ENCODE data around the gene INAVA. TPM values are rescaled to one million over a fixed set of nuclear protein-coding genes. Genes with fewer than 3 reads are reported as not detected.

Gene INAVA
- total and polyA plus RNA-seq, 4 donors, result 0.19 to 3.1 (median 0.50) TPM

DNA sequence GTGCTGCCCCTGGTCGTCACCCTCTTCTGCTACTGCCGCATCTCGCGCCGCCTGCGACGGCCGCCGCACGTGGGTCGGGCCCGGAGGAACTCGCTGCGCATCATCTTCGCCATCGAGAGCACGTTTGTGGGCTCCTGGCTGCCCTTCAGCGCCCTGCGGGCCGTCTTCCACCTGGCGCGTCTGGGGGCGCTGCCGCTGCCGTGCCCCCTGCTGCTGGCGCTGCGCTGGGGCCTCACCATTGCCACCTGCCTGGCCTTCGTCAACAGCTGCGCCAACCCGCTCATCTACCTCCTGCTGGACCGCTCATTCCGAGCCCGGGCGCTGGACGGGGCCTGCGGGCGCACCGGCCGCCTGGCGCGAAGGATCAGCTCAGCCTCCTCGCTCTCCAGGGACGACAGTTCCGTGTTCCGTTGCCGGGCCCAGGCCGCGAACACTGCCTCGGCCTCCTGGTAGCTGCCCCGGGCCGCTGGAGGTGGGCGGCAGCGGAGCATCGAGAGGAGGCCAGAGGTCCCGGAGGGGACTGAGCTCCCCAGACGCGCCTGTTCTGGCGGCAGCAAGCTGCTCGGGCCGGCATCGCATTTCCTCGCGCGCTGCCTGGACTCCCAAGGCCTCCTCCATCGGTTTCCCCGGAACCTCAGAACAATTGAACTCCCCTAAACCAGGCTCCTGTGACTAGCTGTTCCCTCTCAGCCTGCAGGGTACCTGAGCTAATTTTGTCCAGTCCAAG, 20.9 kb upstream of the INAVA start:
- Histone ChIP-seq H3K4me1 (ENCODE audit: control insufficient read depth in 4 of 4, insufficient read depth in 4 of 4, low read length in 3 of 4) (peaks cover 0 to 10% (median 8%) of the 10 kb centered on the region in 4 donors), H3K4me3 (ENCODE audit: low read depth in 1 of 3, low read length in 3 of 3) (peak overlapping the region in 1 of 3 donors; percentile 31), H3K9ac (ENCODE audit: low read depth in 1 of 2, low read length in 2 of 2) (no peak overlapping the region), H3K27ac (ENCODE audit: low read depth in 1 of 2, low read length in 2 of 2) (no peak overlapping the region), H3K27me3 (ENCODE audit: control insufficient read depth in 4 of 4, insufficient read depth in 4 of 4, low read length in 3 of 4) (peaks cover 0 to 2% (median under 1%) of the 10 kb centered on the region in 4 donors), H3K36me3 (ENCODE audit: control insufficient read depth in 4 of 4, insufficient read depth in 3 of 4, low read depth in 1 of 4, low read length in 3 of 4) (no peaks in the 10 kb centered on the region), H3K9me3 (ENCODE audit: control insufficient read depth in 4 of 4, low read length in 3 of 4) (no peaks in the 10 kb centered on the region)
- 29% methylated on average over 66 of the region's 66 CpGs for WGBS
- no peak for TF ChIP-seq CTCF (IDR thresholded peaks at IDR 0.05; ENCODE audit: low read depth, low read length, missing input control)
- no peak for TF ChIP-seq MAX (IDR thresholded peaks at IDR 0.05)
- no peak for TF ChIP-seq EGR1 (IDR thresholded peaks at IDR 0.05; ENCODE audit: low read depth in 2 of 2)
- TF ChIP-seq FOXA2 (IDR thresholded peaks at IDR 0.05), result no peak
- no peak for TF ChIP-seq RXRA (IDR thresholded peaks at IDR 0.05)
- TF ChIP-seq HNF4A (conservative IDR thresholded peaks at IDR 0.05), result no peak
- no peak for TF ChIP-seq SP1 (IDR thresholded peaks at IDR 0.05)
- no peak for TF ChIP-seq JUND (IDR thresholded peaks at IDR 0.05)
- TF ChIP-seq ZBTB33 (IDR thresholded peaks at IDR 0.05), result no peak
- no peak for TF ChIP-seq HNF4G (IDR thresholded peaks at IDR 0.05)
- TF ChIP-seq RAD21 (IDR thresholded peaks at IDR 0.05), result no peak
- no peak for TF ChIP-seq REST (IDR thresholded peaks at IDR 0.05)
- TF ChIP-seq NR2F2 (IDR thresholded peaks at IDR 0.05), result no peak
- TF ChIP-seq TAF1 (conservative IDR thresholded peaks at IDR 0.05), result no peak
- TF ChIP-seq ATF3 (IDR thresholded peaks at IDR 0.05), result no peak
- no peak for TF ChIP-seq FOXA1 (IDR thresholded peaks at IDR 0.05)
- TF ChIP-seq GABPA (IDR thresholded peaks at IDR 0.05 in 1 of 2, conservative IDR thresholded peaks at IDR 0.05 in 1 of 2), result no peak
- TF ChIP-seq YY1 (IDR thresholded peaks at IDR 0.05), result no peak
- DNase-seq (ENCODE audit: low spot score), result no peak

Data from liver (tissue), 9 donors.